GM12878 (cell line): ENCODE measurements around the gene CHMP4A. TPM values are rescaled to one million over a fixed set of nuclear protein-coding genes. Genes with fewer than 3 reads are reported as not detected.

Experiments
- ATAC-seq: fragments of 200-7000 bp; cut with Tn5 transposase; 3 replicates; pipeline ENCODE4 v1.9.1; 2020; ENCODE audit warnings: mild to moderate bottlenecking, moderate library complexity
- BruUV-seq: library from RNA; stranded (reverse); fragments of 400-500 nt; replicated peaks from 2 replicates; lab custom pipeline; 2021; lab: Mats Ljungman, UMichigan
- CTCF ChIA-PET: fragments of 300-600 bp; sonication (Branson Sonifier 250); formaldehyde crosslinking; extraction: SDS; loops from one replicate; lab custom pipeline; 2021; ENCODE audit warnings: inconsistent platforms; lab: Yijun Ruan, JAX
- POLR2A ChIA-PET: fragments of 350-600 bp; formaldehyde crosslinking; extraction: SDS; loops from one replicate; lab custom pipeline; 2021; ENCODE audit warnings: inconsistent platforms; lab: Charles Lee
- RAD21 ChIA-PET: fragments of 300-600 bp; sonication (Branson Sonifier 250); formaldehyde crosslinking; loops from one replicate; lab custom pipeline; 2023; ENCODE audit warnings: antibody characterized with exemption; ENCODE audit not compliant: unreplicated experiment; lab: Charles Lee
- SMC1A ChIA-PET: fragments of 300-600 bp; sonication (Branson Sonifier 250); formaldehyde crosslinking; loops from one replicate; lab custom pipeline; 2023; ENCODE audit not compliant: unreplicated experiment, uncharacterized antibody; lab: Charles Lee
- DNase-seq: peaks from one replicate; pipeline ENCODE4 v3.0.0-alpha.2; 2011; ENCODE audit warnings: low read depth, low spot score
- FAIRE-seq: peaks from 3 replicates; lab custom pipeline; 2011; peaks lifted over from hg19 to GRCh38; lab: Jason Lieb, UNC
- H2AFZ ChIP-seq: 2 replicates; pipeline ENCODE4 v1.6.0; 2011; ENCODE audit warnings: low read depth, low read length, control low read depth; ENCODE audit not compliant: control insufficient read depth
- H3K27ac ChIP-seq: 2 replicates; pipeline ENCODE4 v1.5.1; 2011; ENCODE audit warnings: control low read depth; ENCODE audit not compliant: control insufficient read depth, insufficient read depth
- H3K27me3 ChIP-seq, 2 experiments: replicated peaks in 1 of 2; 2 replicates each; pipeline versions ENCODE4 v1.6.0 to v1.6.1; 2011; ENCODE audit warnings: low read length in 1 of 2; ENCODE audit not compliant: control insufficient read depth in 2 of 2, insufficient read depth in 2 of 2
- H3K36me3 ChIP-seq, 2 experiments: 2 replicates each; pipeline ENCODE4 v1.5.1; 2011; ENCODE audit warnings: low read length in 1 of 2; ENCODE audit not compliant: control insufficient read depth in 2 of 2, insufficient read depth in 2 of 2
- H3K4me1 ChIP-seq: 2 replicates; pipeline ENCODE4 v1.6.1; 2011; ENCODE audit warnings: mild to moderate bottlenecking, low read length, moderate library complexity, mixed read lengths; ENCODE audit not compliant: control insufficient read depth, insufficient read depth
- H3K4me2 ChIP-seq: 2 replicates; pipeline ENCODE4 v1.6.0; 2011; ENCODE audit warnings: control low read depth; ENCODE audit not compliant: control insufficient read depth, insufficient read depth
- H3K4me3 ChIP-seq: fragments of 200-600 bp; sonication (generic); 2 replicates; pipeline ENCODE4 v1.5.1; 2016
- H3K79me2 ChIP-seq: 2 replicates; pipeline ENCODE4 v1.6.0; 2011; ENCODE audit warnings: low read length; ENCODE audit not compliant: control insufficient read depth, insufficient read depth
- H3K9ac ChIP-seq: 2 replicates; pipeline ENCODE4 v1.8.0; 2011; ENCODE audit warnings: low read length, control low read depth, mixed read lengths; ENCODE audit not compliant: control insufficient read depth, insufficient read depth
- H3K9me3 ChIP-seq: replicated peaks from 3 replicates; pipeline ENCODE4 v1.5.1; 2011; ENCODE audit warnings: mild to moderate bottlenecking, low read length; ENCODE audit not compliant: control insufficient read depth, insufficient read depth
- H4K20me1 ChIP-seq: 2 replicates; pipeline ENCODE4 v1.6.0; 2011; ENCODE audit not compliant: control insufficient read depth, insufficient read depth
- SMAD1 ChIP-seq: fragments of 450-650 bp; IDR thresholded peaks from 2 replicates; pipeline ENCODE4 v1.6.1; 2018; ENCODE audit warnings: mild to moderate bottlenecking, low read depth; ENCODE audit not compliant: partially characterized antibody
- SRF ChIP-seq, 2 experiments: IDR thresholded peaks; 2 replicates each; pipeline ENCODE4 v1.6.1; 2011; ENCODE audit warnings: low read depth in 2 of 2, low read length in 2 of 2, mild to moderate bottlenecking in 1 of 2, moderate library complexity in 1 of 2
- TBL1XR1 ChIP-seq: IDR thresholded peaks from 2 replicates; pipeline ENCODE4 v1.6.1; 2012; ENCODE audit warnings: low read depth, low read length, improper control_type of control experiment
- WGBS: methylation state at CpG from one replicate; pipeline ENCODE4 v1.1.6; 2016; ENCODE audit warnings: low lambda C conversion rate; ENCODE audit not compliant: insufficient replicate concordance, insufficient coverage; ENCODE audit errors: missing lambda C conversion rate; 5-methylcytosine and 5-hydroxymethylcytosine counted together
- in situ Hi-C: fragments of 300-500 bp; cut with MboI; formaldehyde crosslinking; loops from 9 replicates; pipeline ENCODE4 v1.14.3; 2018; ENCODE audit warnings: mixed read lengths
- intact Hi-C: fragments of 100-400 bp; cut with micrococcal nuclease; formaldehyde crosslinking; loops from one replicate; pipeline ENCODE4 v1.14.2; 2022; ENCODE audit not compliant: unreplicated experiment
- polyA plus RNA-seq, 11 experiments: library from polyadenylated mRNA; depleted of rRNA in 4 of 11; unstranded in 6 of 11; stranded (reverse) in 5 of 11; fragments of >200 nt; fragmentation: Nextera tagmentation in 4 of 11; fragmentation: Illumina TruSeq in 1 of 11; extraction: Ambion mirVana in 4 of 11; extraction: Trizol in 1 of 11; gene quantifications; 1 replicate in 1 of 11; 2 replicates in 10 of 11; pipeline versions ENCODE4 v1.2.1 to v1.2.3, GENCODE V29; 2011 to 2016; ENCODE audit warnings: inconsistent platforms in 2 of 11, missing spikeins in 2 of 11, low read depth in 1 of 11
- total RNA-seq, 4 experiments: library from RNA; depleted of rRNA in 3 of 4; stranded (reverse); fragments of >200 nt in 3 of 4; fragmentation: Illumina TruSeq in 1 of 4; extraction: Trizol in 1 of 4; gene quantifications; 2 replicates each; pipeline versions ENCODE4 v1.2.1 to v1.2.3, GENCODE V29; 2013 to 2021
- TF ChIP-seq, protein P1 (sequence below): fragments of 450-650 bp; formaldehyde crosslinking; IDR thresholded peaks from 2 replicates; pipeline ENCODE4 v1.5.0; 2022; ENCODE audit warnings: mild to moderate bottlenecking, missing genetic modification characterization

The CHMP4A gene
- total and polyA plus RNA-seq, 10 of the 15 experiments (the other 5 are each of a cell fraction or from before 2014, with no cell fraction given), result 35.5 to 151 (median 84.7) TPM

GRCh38 chr14:24194873-24195185 lies 18.5 kb downstream of the CHMP4A start (continued):
- TF ChIP-seq, protein P1, sequence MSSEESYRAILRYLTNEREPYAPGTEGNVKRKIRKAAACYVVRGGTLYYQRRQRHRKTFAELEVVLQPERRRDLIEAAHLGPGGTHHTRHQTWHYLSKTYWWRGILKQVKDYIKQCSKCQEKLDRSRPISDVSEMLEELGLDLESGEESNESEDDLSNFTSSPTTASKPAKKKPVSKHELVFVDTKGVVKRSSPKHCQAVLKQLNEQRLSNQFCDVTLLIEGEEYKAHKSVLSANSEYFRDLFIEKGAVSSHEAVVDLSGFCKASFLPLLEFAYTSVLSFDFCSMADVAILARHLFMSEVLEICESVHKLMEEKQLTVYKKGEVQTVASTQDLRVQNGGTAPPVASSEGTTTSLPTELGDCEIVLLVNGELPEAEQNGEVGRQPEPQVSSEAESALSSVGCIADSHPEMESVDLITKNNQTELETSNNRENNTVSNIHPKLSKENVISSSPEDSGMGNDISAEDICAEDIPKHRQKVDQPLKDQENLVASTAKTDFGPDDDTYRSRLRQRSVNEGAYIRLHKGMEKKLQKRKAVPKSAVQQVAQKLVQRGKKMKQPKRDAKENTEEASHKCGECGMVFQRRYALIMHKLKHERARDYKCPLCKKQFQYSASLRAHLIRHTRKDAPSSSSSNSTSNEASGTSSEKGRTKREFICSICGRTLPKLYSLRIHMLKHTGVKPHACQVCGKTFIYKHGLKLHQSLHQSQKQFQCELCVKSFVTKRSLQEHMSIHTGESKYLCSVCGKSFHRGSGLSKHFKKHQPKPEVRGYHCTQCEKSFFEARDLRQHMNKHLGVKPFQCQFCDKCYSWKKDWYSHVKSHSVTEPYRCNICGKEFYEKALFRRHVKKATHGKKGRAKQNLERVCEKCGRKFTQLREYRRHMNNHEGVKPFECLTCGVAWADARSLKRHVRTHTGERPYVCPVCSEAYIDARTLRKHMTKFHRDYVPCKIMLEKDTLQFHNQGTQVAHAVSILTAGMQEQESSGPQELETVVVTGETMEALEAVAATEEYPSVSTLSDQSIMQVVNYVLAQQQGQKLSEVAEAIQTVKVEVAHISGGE (CRISPR knock-in tag), result no peak
- no peak for TF ChIP-seq SRF (IDR thresholded peaks at IDR 0.05; ENCODE audit: low read depth in 2 of 2, low read length in 2 of 2)

- ChIA-PET POLR2A (interaction anchor here (1.2 to 3.9 kb wide), 5 partner anchors 13 to 58 kb away, joined by 3 to 50 read pairs (median 12); partner anchors contain the start of genes CHMP4A, IRF9, PSME1 and PSME2), CTCF (interaction anchor here (1.0 to 2.9 kb wide), 5 partner anchors 22 to 103 kb away, joined by 3 to 11 read pairs (median 4); partner anchors contain the start of genes MDP1 and TINF2), SMC1A (interaction anchor here (1.6 to 1.8 kb wide), 2 partner anchors 80 to 139 kb away, joined by 4 to 5 read pairs; partner anchors contain the start of genes DCAF11 and NRL), RAD21 (interaction anchor here (1.4 to 3.0 kb wide), 6 partner anchors 21 to 85 kb away, joined by 3 to 10 read pairs (median 6); partner anchors contain the start of genes DCAF11, IRF9, MDP1 and NRL)
- H3K9ac ChIP-seq, result peak overlapping the region; percentile 92; the same call in 1 of the 2 replicates
- no peaks in the 10 kb centered on the region; the same call in 2 of the 3 replicates for H3K9me3 ChIP-seq
- H3K27me3 ChIP-seq, result no peaks in the 10 kb centered on the region
- intact Hi-C loops, result no loop called here
- in situ Hi-C loops, result no loop called here
- ATAC-seq (no peak), DNase-seq (no peak), FAIRE-seq (no peak)
- H3K27ac ChIP-seq, result peak overlapping the region; percentile 96; the same call in 1 of the 2 replicates
- no peaks in the 10 kb centered on the region for H4K20me1 ChIP-seq
- peaks cover 15% of the 10 kb centered on the region for H3K4me1 ChIP-seq
- BruUV-seq, result TSS peak; percentile 55
- H2AFZ ChIP-seq, result no peak overlapping the region
- peak overlapping the region; percentile 68 for H3K4me3 ChIP-seq
- peaks cover 0 to 4% of the 10 kb centered on the region in 2 experiments; a peak in 2 of 4 replicates for H3K36me3 ChIP-seq
- TF ChIP-seq TBL1XR1 (no peak), SMAD1 (no peak)
- peak overlapping the region; percentile 83 for H3K4me2 ChIP-seq
- WGBS, result 97% methylated on average over 7 of the region's 7 CpGs
- peaks cover 48% of the 10 kb centered on the region for H3K79me2 ChIP-seq
Observed at GRCh38 chr14:24194186-24194872, 19.0 kb downstream of the CHMP4A start.
